HG03571 (cell line): ENCODE measurements around the gene TM2D3.
"Not testable (repeated sequence)": the region's sequence is repeated elsewhere in the genome, so short reads cannot be mapped to it uniquely, and the experiment has no call there.

Experiments used
- ATAC-seq: cut with Tn5 transposase; IDR thresholded peaks from one replicate; pipeline ENCODE4 v1.9.1; 2021; ENCODE audit not compliant: unreplicated experiment

TM2D3 gene

GRCh38 chr15:101657968-101658784, 6.0 kb upstream of the TM2D3 start:
- ATAC-seq: no peak

- ATAC-seq: no peak
Observed at GRCh38 chr15:101657171-101657570, 5.0 kb upstream of the TM2D3 start.

- ATAC-seq: not testable (repeated sequence)
Observed at GRCh38 chr15:101654624-101655337, 2.6 kb upstream of the TM2D3 start.

- no peak for ATAC-seq
Observed at GRCh38 chr15:101654171-101654570, 2.0 kb upstream of the TM2D3 start.

GRCh38 chr15:101652786-101653430, 727 bp upstream of the TM2D3 start:
- ATAC-seq: no peak

GRCh38 chr15:101651554-101652097, 555 bp downstream of the TM2D3 start:
- ATAC-seq: peak; percentile 43

- ATAC-seq: no peak
Observed at GRCh38 chr15:101650145-101650544, 2.0 kb downstream of the TM2D3 start.

GRCh38 chr15:101648356-101648755, 3.8 kb downstream of the TM2D3 start:
- no peak for ATAC-seq

GRCh38 chr15:101647251-101647650, 4.9 kb downstream of the TM2D3 start:
- no peak for ATAC-seq

GRCh38 chr15:101646672-101647071, 5.5 kb downstream of the TM2D3 start:
- ATAC-seq: no peak

GRCh38 chr15:101642361-101642760, 9.8 kb downstream of the TM2D3 start:
- no peak for ATAC-seq

- no peak for ATAC-seq
Observed at GRCh38 chr15:101641894-101642293, 10.3 kb downstream of the TM2D3 start.

- ATAC-seq: no peak
Observed at GRCh38 chr15:101641129-101641764, 10.9 kb downstream of the TM2D3 start.

- ATAC-seq: no peak
Observed at GRCh38 chr15:101639667-101640066, 12.5 kb downstream of the TM2D3 start.

- no peak for ATAC-seq
Observed at GRCh38 chr15:101637919-101638318, 14.3 kb downstream of the TM2D3 start.

- ATAC-seq: no peak
Observed at GRCh38 chr15:101637516-101637915, 14.7 kb downstream of the TM2D3 start.

- ATAC-seq: no peak
Observed at GRCh38 chr15:101637038-101637437, 15.1 kb downstream of the TM2D3 start.

- ATAC-seq: no peak
Observed at GRCh38 chr15:101635944-101636727, 16.0 kb downstream of the TM2D3 start.

GRCh38 chr15:101633356-101633755, 18.8 kb downstream of the TM2D3 start:
- no peak for ATAC-seq

- ATAC-seq: not testable (repeated sequence)
Observed at GRCh38 chr15:101626729-101627128, 25.5 kb downstream of the TM2D3 start.
